Breast epithelium (tissue), 4 donors: ENCODE data around the gene TMEM121. TPM values are rescaled to one million over a fixed set of nuclear protein-coding genes. Genes with fewer than 3 reads are reported as not detected.

Source experiments
- DNase-seq, 2 donors: peaks; one replicate each; pipeline ENCODE4 v3.0.0-alpha.2; 2019; ENCODE audit warnings: low spot score in 2 of 2
- H3K27ac ChIP-seq, 2 donors: fragments of 200-600 bp; sonication (generic) in 1 of 2; one replicate each; pipeline ENCODE4 v1.5.1; 2016 to 2019; ENCODE audit warnings: mild to moderate bottlenecking in 1 of 2
- H3K27me3 ChIP-seq, 2 donors: fragments of 200-600 bp; sonication (generic) in 1 of 2; one replicate each; pipeline versions ENCODE4 v1.5.1 to v1.6.0; 2017 to 2019; ENCODE audit warnings: control low read depth in 1 of 2, mild to moderate bottlenecking in 1 of 2
- H3K36me3 ChIP-seq: fragments of 200-600 bp; one replicate; pipeline ENCODE4 v1.5.1; 2019
- H3K4me1 ChIP-seq, 2 donors: fragments of 200-600 bp; sonication (generic); one replicate each; pipeline ENCODE4 v1.5.1; 2016 to 2019; ENCODE audit warnings: control low read depth in 1 of 2
- H3K4me3 ChIP-seq, 3 donors: fragments of 200-600 bp; sonication (generic); 1 replicate in 2 of 3; 2 replicates in 1 of 3; pipeline ENCODE4 v1.5.1; 2016 to 2019; ENCODE audit warnings: mild to moderate bottlenecking in 3 of 3, moderate library complexity in 2 of 3
- H3K9me3 ChIP-seq, 2 donors: fragments of 200-600 bp; sonication (generic) in 1 of 2; one replicate each; pipeline ENCODE4 v1.5.1; 2016 to 2019; ENCODE audit warnings: control low read depth in 1 of 2
- POLR2A ChIP-seq: fragments of 450-650 bp; IDR thresholded peaks from one replicate; pipeline ENCODE4 v1.6.1; 2016; ENCODE audit warnings: antibody characterized with exemption, mild to moderate bottlenecking, moderate library complexity
- POLR2AphosphoS5 ChIP-seq, 3 donors: sonication (generic); formaldehyde crosslinking; IDR thresholded peaks; one replicate each; pipeline ENCODE4 v1.6.1; 2017; ENCODE audit warnings: antibody characterized with exemption in 3 of 3
- intact Hi-C: fragments of 100-400 bp; cut with DNase I; formaldehyde crosslinking; loops from one replicate; pipeline ENCODE4 v1.15.1; 2023; ENCODE audit warnings: low total_unique reads
- total RNA-seq, 3 donors: library from RNA; depleted of rRNA; stranded (reverse); fragments of >200 nt; gene quantifications; one replicate each; pipeline ENCODE4 v1.1.0, GENCODE V29; 2016
- TF ChIP-seq, protein P1 (sequence below), 3 donors: fragments of 450-650 bp; IDR thresholded peaks; one replicate each; pipeline ENCODE4 v1.5.1; 2016 to 2017; ENCODE audit warnings: antibody characterized with exemption in 3 of 3, mild to moderate bottlenecking in 3 of 3, moderate library complexity in 3 of 3

Gene TMEM121
- total RNA-seq, 3 donors from 2014 or later: 2.4 to 9.2 (median 9.2) TPM

DNA sequence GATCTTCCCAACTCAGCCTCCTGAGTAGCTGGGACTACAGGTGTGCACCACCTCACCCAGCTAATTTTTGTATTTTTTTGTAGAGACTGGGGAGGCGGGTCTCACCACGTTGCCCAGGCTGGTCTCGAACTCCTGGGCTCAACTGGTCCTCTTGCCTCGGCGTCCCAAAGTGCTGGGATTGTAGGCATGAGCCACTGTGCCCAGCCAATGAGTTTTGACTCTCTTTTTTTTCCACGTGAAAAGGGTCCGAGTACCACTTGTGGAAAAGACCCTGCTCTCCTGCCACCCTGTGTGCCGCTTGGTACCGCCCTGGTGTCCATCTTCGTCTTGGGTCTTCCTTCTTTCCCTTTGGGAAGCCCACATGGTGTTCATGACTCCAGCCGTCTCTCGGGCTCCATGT, 17.8 kb upstream of the TMEM121 start:
- H3K4me1 ChIP-seq: no peaks in the 10 kb centered on the region
- no peak overlapping the region for H3K27ac ChIP-seq
- no peak overlapping the region for H3K4me3 ChIP-seq
- TF ChIP-seq, protein P1, sequence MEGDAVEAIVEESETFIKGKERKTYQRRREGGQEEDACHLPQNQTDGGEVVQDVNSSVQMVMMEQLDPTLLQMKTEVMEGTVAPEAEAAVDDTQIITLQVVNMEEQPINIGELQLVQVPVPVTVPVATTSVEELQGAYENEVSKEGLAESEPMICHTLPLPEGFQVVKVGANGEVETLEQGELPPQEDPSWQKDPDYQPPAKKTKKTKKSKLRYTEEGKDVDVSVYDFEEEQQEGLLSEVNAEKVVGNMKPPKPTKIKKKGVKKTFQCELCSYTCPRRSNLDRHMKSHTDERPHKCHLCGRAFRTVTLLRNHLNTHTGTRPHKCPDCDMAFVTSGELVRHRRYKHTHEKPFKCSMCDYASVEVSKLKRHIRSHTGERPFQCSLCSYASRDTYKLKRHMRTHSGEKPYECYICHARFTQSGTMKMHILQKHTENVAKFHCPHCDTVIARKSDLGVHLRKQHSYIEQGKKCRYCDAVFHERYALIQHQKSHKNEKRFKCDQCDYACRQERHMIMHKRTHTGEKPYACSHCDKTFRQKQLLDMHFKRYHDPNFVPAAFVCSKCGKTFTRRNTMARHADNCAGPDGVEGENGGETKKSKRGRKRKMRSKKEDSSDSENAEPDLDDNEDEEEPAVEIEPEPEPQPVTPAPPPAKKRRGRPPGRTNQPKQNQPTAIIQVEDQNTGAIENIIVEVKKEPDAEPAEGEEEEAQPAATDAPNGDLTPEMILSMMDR (IDR thresholded peaks at IDR 0.05): no peak
- TF ChIP-seq POLR2A: no peak
- H3K9me3 ChIP-seq: no peaks in the 10 kb centered on the region
- intact Hi-C loops: no loop called here
- no peaks in the 10 kb centered on the region for H3K27me3 ChIP-seq
- no peak for DNase-seq
- no peaks in the 10 kb centered on the region for H3K36me3 ChIP-seq

DNA sequence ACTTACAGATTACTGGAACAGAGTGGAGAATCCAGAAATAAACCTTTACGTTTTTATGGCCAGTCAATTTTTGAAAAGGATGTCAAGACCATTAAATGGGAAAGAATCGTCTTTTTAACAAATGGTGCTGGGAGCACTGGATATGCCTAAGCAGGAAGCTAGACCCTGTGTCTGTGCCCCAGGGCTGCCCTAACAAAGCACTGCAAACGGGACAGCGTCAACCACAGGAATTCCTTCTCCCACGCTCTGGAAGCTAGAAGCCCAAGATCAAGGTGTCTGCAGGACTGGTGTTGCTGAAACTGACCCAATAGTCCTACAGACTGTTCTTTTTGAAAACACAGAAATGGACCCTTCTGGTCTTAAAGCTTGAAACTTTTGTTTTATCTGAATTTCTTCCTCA, 9.3 kb upstream of the TMEM121 start:
- intact Hi-C loops: no loop called here
- H3K9me3 ChIP-seq: no peaks in the 10 kb centered on the region
- no peak overlapping the region for H3K4me3 ChIP-seq
- no peaks in the 10 kb centered on the region for H3K27me3 ChIP-seq
- no peak for DNase-seq
- TF ChIP-seq POLR2A: no peak
- no peaks in the 10 kb centered on the region for H3K4me1 ChIP-seq
- no peak overlapping the region for H3K27ac ChIP-seq
- no peaks in the 10 kb centered on the region for H3K36me3 ChIP-seq

DNA sequence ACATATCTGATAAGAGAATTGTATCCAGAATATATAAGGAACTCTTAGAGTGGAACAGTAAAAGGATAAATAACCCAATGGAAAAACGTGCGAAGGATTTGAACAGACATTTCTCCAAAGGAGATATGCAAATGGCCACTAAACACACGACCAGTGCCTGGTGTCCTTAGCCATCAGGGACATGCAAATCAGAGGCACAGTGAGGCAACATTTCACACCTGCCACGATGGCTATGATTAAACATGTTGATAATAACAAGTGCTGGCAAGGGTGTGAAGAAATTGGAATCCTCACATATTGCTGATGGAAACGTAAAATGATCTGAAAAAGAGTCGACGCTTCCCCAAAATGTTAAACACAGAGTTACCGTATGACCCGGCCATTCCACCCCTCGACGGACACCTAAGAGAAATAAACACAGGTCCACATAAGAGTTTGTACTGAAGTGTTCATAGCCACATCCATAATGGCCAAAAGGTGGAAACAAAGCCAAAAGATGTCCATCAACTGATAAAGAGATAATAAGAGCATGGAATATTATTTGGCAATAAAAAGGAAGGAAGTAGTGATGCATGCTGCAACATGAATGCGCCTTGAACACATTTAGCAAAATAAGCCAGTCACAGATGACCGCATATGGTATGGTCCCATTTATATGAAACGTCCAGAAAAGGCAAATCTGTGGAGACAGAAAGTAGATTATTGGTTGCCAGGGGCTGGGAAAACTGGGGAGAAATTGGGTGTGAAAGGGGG, 6.3 kb upstream of the TMEM121 start:
- no peak for DNase-seq
- H3K27me3 ChIP-seq: no peaks in the 10 kb centered on the region
- no peak overlapping the region for H3K27ac ChIP-seq
- TF ChIP-seq POLR2AphosphoS5 (IDR thresholded peaks at IDR 0.05) (no peak), POLR2A (no peak)
- TF ChIP-seq, protein P1 (IDR thresholded peaks at IDR 0.05): no peak
- no peaks in the 10 kb centered on the region for H3K36me3 ChIP-seq
- no peak overlapping the region for H3K4me3 ChIP-seq
- intact Hi-C loops: no loop called here
- no peaks in the 10 kb centered on the region for H3K4me1 ChIP-seq
- no peaks in the 10 kb centered on the region for H3K9me3 ChIP-seq

DNA sequence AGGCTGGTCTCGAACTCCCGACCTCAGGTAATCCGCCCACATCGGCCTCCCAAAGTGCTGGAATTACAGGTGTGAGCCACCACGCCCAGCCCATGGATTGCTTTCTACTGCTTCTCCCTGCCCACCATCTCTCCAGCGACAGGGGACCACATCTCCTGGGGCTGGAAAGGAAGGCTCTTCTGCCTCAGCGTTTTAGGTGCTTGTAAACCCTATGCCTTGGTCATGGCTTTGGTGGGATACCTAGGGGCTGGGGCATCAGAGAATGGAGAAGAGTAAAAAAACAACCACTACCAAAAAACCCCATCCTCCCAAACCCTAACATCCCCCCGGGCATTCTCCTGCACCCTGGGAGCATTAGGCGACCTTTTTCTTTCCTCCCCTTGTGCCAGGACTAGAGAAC, 1.1 kb upstream of the TMEM121 start:
- no peaks in the 10 kb centered on the region for H3K36me3 ChIP-seq
- TF ChIP-seq POLR2A: no peak
- TF ChIP-seq, protein P1 (IDR thresholded peaks at IDR 0.05): no peak
- TF ChIP-seq POLR2AphosphoS5 (IDR thresholded peaks at IDR 0.05): no peak
- H3K27ac ChIP-seq: peak overlapping the region; percentile 74 to 88
- no peak for DNase-seq
- intact Hi-C loops: no loop called here
- H3K4me1 ChIP-seq: peaks cover 4 to 24% of the 10 kb centered on the region in 2 donors
- H3K4me3 ChIP-seq: no peak overlapping the region
- H3K27me3 ChIP-seq: peaks cover 0 to 3% of the 10 kb centered on the region in 2 donors
- H3K9me3 ChIP-seq: no peaks in the 10 kb centered on the region

DNA sequence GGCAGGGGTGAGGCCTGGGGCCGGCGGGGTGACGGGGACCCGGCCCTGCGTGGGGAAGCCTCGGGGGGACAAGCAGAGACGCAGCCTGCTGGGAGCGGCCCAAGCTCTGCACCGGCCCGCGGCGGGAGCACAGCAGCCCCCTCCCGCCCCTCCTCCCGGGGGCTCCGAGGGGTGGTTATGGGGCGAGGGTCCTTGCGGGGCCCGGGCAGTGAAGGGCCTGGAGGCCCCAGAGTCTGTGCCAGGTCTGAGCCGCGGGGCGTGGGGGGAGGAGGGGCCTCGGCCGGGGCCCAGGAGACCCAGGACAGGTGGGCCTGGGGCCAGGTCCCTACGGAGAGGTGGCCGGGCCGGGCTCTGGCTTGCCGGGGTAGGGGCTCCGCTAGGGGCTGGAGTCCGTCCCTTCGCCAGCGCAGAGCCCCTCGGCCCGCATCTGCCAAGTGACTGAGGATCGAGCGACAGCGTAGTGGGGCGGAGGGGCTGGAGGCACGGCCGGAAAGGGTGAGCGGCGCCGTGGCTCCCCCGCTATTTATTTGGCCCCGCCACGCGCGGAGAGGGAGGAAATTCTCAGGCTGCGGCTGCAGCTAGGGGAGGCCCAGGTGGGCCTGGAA, 495 bp downstream of the TMEM121 start:
- H3K27ac ChIP-seq: peak overlapping the region; percentile 48 to 88
- intact Hi-C loops: no loop called here

More for the DNA sequence above, 495 bp downstream of the TMEM121 start:
- peak overlapping the region; percentile 58 to 79 (median 74) for H3K4me3 ChIP-seq
- H3K4me1 ChIP-seq: peaks cover 4 to 24% of the 10 kb centered on the region in 2 donors
- H3K36me3 ChIP-seq: no peaks in the 10 kb centered on the region
- H3K9me3 ChIP-seq: no peaks in the 10 kb centered on the region
- TF ChIP-seq POLR2A: no peak
- TF ChIP-seq, protein P1 (IDR thresholded peaks at IDR 0.05): no peak
- no peak for TF ChIP-seq POLR2AphosphoS5 (IDR thresholded peaks at IDR 0.05)
- peaks cover 0 to 3% of the 10 kb centered on the region in 2 donors for H3K27me3 ChIP-seq
- no peak for DNase-seq
